Measurements from ENCODE around the gene AKR1C2.

- TF ChIP-seq, protein P1, sequence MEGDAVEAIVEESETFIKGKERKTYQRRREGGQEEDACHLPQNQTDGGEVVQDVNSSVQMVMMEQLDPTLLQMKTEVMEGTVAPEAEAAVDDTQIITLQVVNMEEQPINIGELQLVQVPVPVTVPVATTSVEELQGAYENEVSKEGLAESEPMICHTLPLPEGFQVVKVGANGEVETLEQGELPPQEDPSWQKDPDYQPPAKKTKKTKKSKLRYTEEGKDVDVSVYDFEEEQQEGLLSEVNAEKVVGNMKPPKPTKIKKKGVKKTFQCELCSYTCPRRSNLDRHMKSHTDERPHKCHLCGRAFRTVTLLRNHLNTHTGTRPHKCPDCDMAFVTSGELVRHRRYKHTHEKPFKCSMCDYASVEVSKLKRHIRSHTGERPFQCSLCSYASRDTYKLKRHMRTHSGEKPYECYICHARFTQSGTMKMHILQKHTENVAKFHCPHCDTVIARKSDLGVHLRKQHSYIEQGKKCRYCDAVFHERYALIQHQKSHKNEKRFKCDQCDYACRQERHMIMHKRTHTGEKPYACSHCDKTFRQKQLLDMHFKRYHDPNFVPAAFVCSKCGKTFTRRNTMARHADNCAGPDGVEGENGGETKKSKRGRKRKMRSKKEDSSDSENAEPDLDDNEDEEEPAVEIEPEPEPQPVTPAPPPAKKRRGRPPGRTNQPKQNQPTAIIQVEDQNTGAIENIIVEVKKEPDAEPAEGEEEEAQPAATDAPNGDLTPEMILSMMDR (conservative IDR thresholded peaks at IDR 0.05; ENCODE audit: low read length), result no peak
- TF ChIP-seq EZH2phosphoT487 (IDR thresholded peaks at IDR 0.05; ENCODE audit: borderline replicate concordance), result no peak
Measured at GRCh38 chr10:5043716-5044115, 40.1 kb upstream of the AKR1C2 start.
